SU-DHL-6 (cell line): Measurements from ENCODE around the gene TNIP1.

Source experiments
- EZH2phosphoT487 ChIP-seq: fragments of 200-600 bp; sonication (generic), shearing (Covaris generic); conservative IDR thresholded peaks from 2 replicates; pipeline ENCODE4 v1.6.1; 2018; ENCODE audit warnings: mild to moderate bottlenecking, antibody characterized with exemption, low read length, moderate library complexity, mixed read lengths
- TF ChIP-seq, protein P1 (sequence below): fragments of 200-600 bp; sonication (generic); IDR thresholded peaks from one replicate; pipeline ENCODE4 v1.5.1; 2017; ENCODE audit warnings: antibody characterized with exemption, mild to moderate bottlenecking, low read length, moderate library complexity; ENCODE audit not compliant: insufficient read depth, poor library complexity, severe bottlenecking

GRCh38 chr5:151022511-151023018, 58.3 kb downstream of the TNIP1 start:
- TF ChIP-seq, protein P1, sequence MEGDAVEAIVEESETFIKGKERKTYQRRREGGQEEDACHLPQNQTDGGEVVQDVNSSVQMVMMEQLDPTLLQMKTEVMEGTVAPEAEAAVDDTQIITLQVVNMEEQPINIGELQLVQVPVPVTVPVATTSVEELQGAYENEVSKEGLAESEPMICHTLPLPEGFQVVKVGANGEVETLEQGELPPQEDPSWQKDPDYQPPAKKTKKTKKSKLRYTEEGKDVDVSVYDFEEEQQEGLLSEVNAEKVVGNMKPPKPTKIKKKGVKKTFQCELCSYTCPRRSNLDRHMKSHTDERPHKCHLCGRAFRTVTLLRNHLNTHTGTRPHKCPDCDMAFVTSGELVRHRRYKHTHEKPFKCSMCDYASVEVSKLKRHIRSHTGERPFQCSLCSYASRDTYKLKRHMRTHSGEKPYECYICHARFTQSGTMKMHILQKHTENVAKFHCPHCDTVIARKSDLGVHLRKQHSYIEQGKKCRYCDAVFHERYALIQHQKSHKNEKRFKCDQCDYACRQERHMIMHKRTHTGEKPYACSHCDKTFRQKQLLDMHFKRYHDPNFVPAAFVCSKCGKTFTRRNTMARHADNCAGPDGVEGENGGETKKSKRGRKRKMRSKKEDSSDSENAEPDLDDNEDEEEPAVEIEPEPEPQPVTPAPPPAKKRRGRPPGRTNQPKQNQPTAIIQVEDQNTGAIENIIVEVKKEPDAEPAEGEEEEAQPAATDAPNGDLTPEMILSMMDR: no peak
- no peak for TF ChIP-seq EZH2phosphoT487
